ENCODE data around the gene MAGEA3. TPM values are rescaled to one million over a fixed set of nuclear protein-coding genes. Genes with fewer than 3 reads are reported as not detected.
"Not testable (repeated sequence)": the region's sequence is repeated elsewhere in the genome, so short reads cannot be mapped to it uniquely, and the experiment has no call there.

Gene MAGEA3
- total RNA-seq, 1 donor from 2014 or later, result not detected

GRCh38 chrX:152736528-152736927 is 37.9 kb downstream of the MAGEA3 start:
- not testable (repeated sequence) for DNase-seq

DNA sequence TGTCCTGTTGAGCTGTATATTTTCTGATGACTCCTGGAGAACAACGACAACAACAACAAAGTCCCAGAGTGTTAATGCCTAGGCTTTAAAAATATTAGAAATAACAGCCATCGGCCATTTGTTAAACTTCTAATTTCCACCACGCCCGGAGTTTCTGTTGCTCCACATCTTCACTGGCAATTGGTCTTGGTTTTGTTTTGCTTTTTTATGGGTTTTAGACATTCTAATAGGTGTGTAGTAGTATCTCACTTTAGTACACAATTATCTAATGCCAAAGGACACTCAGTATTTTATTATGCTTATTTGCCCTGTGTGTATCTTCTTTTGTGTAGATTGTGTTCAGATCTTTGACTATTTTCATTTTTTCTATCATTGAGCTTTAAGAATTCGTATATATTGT is 40.0 kb downstream of the MAGEA3 start:
- no peak for DNase-seq

Other genes starting within 250 kb of the MAGEA3 start
- gene GABRA3, start 247.5 kb upstream of the MAGEA3 start, total RNA-seq, result 0.17 TPM in 1 of 2 replicates, not detected in the other
- not detected in 2 replicates for gene GABRQ, start 60.9 kb upstream of the MAGEA3 start, total RNA-seq
- gene CSAG2, start 10.5 kb downstream of the MAGEA3 start, total RNA-seq, result not detected in 2 replicates
- gene MAGEA2B, start 15.8 kb downstream of the MAGEA3 start, total RNA-seq, result not detected in 2 replicates
- gene CSAG1, start 34.9 kb downstream of the MAGEA3 start, total RNA-seq, result not detected in 2 replicates
- gene MAGEA12, start 35.0 kb downstream of the MAGEA3 start, total RNA-seq, result not detected in 2 replicates
- not detected in 2 replicates for gene MAGEA2, start 55.0 kb downstream of the MAGEA3 start, total RNA-seq
- not detected in 2 replicates for gene CSAG3, start 60.4 kb downstream of the MAGEA3 start, total RNA-seq
- gene MAGEA6, start 70.9 kb downstream of the MAGEA3 start, total RNA-seq, result not detected in 2 replicates
- gene CETN2, start 132.0 kb downstream of the MAGEA3 start, total RNA-seq, result 23.3 and 25.2 TPM in 2 replicates
- 16.0 and 28.4 TPM in 2 replicates for gene NSDHL, start 132.3 kb downstream of the MAGEA3 start, total RNA-seq
- 5.3 and 15.5 TPM in 2 replicates for gene ZNF185, start 199.3 kb downstream of the MAGEA3 start, total RNA-seq

All from dermis blood vessel endothelial cell (primary cell).